CD4-positive, alpha-beta T cell treated with Interleukin-4 for 4 hours (primary cell): Measurements from ENCODE around the gene KCNK5.

Source experiments
- DNase-seq: peaks from one replicate; pipeline ENCODE4 v3.0.0-alpha.2; 2020

The KCNK5 gene

GRCh38 chr6:39214846-39215639, 14.2 kb downstream of the KCNK5 start:
- no peak for DNase-seq

- DNase-seq = no peak
These were observed 15.0 kb downstream of the KCNK5 start for GRCh38 chr6:39214120-39214813.

GRCh38 chr6:39213195-39213920, 15.9 kb downstream of the KCNK5 start:
- DNase-seq = no peak

DNA sequence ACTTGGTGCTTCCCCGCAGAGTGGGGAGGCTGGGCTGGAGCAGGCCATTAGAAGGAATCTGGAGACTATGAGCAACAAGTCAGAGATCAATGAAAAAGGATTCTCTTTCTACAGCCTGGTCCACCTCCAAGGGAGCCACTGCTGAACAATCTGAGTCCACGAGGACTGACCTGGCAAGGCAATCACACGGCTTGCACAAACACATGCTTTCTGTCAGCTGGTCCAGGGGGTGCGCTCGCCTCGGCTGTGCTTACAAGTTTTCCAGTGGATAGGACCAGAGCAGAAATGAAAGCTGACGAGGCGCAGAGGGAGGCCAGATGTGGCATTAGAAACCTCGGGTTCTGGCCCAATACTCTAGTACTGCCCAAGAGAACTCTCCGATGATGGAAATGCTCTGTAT, 18.1 kb downstream of the KCNK5 start:
- DNase-seq = no peak

DNA sequence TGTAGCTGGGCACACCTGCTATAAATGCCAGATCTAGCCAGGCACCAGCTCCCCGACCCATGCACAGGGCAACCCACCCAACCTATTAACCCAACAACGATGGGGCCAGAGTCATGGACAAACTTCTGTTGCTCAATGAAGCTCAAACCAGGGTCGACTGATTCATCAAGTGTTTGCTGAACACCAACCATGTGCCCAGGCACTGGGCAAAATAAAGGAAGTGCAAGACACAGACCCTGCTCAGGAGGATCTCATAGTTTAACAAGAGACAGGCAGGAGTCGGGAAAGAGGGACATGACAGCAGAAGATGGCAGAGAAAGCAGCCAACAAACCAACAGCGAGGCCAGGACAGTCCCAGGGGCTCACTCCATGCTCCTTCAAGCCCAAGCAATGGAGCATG, 18.8 kb downstream of the KCNK5 start:
- DNase-seq = no peak

DNA sequence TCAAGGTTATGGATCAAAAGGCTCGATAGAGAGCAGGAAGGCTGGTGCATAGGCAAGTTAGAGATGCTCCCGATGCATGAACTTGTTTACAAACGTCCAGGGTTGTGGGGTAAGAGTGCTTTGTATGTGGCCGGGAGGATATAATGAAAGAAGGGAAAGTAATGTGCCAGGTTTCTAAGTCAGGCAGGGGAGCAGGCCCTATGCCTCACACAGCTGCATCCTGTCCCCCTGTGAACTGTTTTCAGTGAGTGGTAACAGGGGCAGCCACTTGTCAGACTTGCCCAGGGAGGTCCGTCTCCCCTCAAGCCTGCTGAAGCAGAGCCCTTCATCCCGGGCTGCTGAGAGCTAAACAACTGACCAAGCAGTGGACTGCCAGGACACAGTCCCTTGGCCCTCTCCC, 19.4 kb downstream of the KCNK5 start:
- no peak for DNase-seq

- no peak for DNase-seq
These were observed 19.9 kb downstream of the KCNK5 start for GRCh38 chr6:39209360-39209811.

DNA sequence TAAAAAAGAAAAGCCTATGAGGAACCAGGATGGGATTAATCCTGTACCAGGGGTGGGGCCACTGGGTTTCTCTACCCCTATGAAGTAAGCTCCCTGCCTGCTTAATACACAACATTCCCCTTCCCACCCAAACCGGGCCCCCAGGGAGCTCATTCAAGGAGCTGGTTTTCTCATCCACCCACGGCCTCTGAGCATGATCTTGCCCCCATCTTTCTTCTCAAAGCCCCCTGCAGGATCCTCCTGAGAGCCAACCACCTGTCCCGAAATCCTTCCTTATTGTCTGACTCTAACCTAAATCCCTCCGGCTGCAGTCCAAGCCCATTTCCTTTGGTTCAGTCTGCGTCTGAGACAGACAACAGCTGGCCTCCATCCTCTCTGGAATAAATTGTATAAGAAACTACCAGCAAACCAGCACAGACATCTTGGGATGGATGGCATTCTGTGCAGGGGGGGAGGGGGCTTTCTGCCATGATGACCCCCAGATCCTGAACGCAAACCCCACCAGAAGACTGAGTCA, 21.0 kb downstream of the KCNK5 start:
- DNase-seq = no peak

- no peak for DNase-seq
These were observed 21.7 kb downstream of the KCNK5 start for GRCh38 chr6:39207416-39208222.

DNA sequence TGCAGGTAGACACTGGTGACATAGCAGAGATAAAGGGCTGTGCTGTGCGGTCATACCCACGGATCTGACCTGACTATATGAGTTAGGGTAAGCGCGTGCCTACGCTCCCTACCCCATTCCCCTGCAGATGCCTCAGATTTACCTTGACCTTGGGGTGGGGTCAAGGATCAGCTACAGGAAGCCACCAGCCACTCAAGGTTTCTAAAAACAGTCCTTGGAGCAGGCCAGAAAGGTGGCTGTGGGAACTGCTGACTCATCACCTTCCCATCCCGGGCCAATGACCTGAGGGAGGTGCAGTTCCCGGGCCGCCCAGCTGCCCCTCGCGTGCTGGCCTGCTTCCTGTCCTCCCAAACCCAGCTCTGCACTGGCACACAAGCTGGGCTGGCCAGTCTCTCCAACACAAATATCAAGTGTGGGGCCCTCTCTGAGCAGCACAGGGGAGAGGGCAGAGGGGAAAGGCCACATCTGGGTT, 23.0 kb downstream of the KCNK5 start:
- no peak for DNase-seq

- no peak for DNase-seq
These were observed 24.5 kb downstream of the KCNK5 start for GRCh38 chr6:39204646-39205244.

DNA sequence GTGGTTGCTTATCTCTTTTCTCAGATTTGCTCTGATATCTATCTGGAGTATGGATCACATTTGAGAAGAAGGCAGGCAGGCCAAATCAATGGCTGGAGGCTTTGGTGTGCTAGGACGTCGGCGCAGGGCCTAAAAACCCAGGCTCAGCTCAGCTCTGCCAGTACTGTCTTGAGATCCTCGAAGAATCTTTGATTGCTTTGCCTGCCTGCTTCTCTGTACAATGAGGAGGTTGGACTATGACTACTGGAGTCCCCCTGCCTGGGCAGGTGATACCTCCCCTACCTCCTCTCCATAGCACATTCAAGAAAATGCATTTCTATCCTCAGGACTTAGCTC, 25.1 kb downstream of the KCNK5 start:
- no peak for DNase-seq

GRCh38 chr6:39203436-39204159, 25.7 kb downstream of the KCNK5 start:
- DNase-seq = no peak

DNA sequence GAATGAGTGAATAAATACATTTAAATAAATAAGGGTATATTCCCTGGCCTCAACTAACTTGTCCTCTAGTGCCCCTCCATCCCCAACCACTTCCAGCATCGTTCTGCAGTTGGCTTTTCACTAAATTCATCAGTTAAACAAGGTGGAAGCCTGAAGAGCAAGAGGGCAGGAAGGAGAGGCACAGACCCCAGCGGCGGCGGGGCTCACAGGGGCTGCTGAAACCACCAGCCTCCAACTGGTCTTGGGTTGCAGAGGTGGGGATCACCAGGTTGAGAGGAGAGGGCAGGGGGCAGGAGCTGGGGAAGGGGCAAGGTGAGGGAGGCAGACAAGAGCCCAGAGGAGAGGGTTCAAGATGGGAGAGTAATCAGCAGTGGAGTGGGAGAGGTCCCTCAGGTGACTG, 27.1 kb downstream of the KCNK5 start:
- DNase-seq = no peak

GRCh38 chr6:39200498-39201020, 28.7 kb downstream of the KCNK5 start:
- no peak for DNase-seq

GRCh38 chr6:39199976-39200375, 29.3 kb downstream of the KCNK5 start:
- DNase-seq = no peak

DNA sequence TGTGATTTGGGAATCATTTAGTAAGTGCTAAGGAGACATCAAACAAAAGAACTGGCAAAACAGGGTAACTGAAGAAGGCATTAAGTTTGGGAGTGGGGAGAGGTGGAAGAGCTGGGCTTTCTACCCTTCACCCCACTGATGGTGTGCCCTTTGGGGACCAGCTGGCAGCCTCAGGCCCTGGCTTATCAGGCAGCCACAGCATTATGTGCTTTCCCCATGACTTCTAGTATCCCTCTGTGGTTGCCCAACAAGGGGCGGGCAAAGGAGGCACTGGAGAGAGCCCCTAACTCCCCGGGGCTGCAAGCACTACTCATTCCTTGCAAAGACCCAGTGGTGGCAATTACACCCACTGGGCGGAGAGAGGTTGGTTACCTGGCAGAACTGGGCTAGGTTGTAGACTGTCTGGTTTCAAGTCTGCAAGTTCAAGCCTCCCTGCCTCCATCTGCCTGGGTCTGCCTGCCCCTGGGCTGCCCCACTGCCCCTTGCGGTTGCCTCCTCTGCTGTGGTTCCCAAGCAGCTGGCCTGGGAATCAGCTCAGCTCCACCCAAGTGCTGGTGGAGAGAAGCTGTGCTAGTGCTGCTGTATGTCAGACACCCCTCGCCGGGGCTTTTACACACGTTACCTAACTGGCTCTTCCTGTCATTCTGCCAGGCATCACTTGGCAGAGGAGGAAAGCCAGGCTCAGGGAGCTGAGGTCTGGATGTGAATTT, 29.9 kb downstream of the KCNK5 start:
- DNase-seq = no peak

DNA sequence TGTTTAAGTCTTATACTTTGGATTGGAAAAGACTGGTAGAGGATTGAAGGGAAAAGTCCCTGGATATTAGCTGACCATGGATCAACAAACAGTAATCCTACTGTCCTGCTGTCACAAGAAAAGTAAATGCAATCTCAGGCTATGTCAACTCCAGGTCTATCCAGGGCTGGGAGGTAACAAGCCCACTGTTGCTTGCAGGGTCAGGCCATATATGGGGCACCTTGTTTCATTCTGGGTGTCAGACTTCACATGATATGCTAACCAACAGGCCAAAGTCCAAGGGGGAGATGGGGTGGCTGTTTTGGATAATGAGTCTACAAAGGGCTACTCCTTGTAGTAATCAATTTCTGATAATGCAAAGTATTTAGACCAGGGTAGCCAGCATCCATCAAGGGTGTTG, 30.7 kb downstream of the KCNK5 start:
- no peak for DNase-seq

DNA sequence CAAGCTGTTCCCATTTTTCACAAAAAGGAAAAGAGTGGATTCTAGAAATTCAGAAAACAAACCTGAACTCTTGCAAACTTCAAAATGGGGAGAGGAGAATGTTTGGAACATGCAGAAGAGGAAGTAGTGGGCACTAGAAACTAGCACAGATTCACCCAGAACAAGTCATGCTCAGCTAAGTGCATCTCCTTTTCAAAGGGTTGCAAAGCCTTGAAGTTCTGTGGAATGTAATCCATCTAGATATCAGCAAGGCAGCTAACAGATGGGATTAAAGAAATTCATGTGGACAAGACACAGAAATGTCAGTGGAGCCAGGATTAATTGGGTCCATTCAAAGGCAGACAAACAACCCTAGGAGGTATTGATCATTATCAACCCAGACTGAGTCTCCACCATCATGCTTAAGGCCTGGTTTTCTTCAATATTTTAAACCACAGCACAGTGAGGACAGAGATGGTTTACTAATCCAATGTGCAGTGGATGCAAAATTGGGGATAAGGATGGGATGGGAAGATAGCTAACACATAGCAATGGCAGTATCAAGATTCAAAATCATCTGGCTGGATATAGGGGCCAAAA, 31.3 kb downstream of the KCNK5 start:
- no peak for DNase-seq

DNA sequence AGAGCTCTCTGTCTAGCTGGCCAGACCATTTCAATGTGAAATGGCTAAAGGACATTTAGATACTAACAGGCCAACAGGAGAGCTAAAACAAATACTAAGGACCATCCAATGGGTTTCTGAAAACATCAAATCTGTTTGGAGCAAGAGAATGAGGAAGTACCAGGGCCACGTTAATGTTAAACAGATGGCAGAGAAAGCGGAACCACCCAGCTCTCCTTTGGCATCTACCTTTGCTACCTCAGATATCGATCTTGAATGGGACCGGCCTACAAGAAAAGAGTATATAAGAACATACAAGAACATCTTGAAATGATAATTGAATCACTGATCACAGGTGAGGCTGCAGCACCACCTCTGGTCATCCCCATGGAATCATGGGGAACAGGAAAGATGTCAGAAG, 31.8 kb downstream of the KCNK5 start:
- no peak for DNase-seq
